SKM-1 treated with dmso at 0.1 percent for 144 hours (cell line): ENCODE measurements around the gene ZNF322.

Experiments
- DNase-seq: peaks from one replicate; lab custom pipeline; 2025; ENCODE audit not compliant: unreplicated experiment; lab: John Stamatoyannopoulos, UW

Gene ZNF322

GRCh38 chr6:26592649-26593048 lies 66.9 kb downstream of the ZNF322 start:
- DNase-seq: no peak

GRCh38 chr6:26588965-26589364 lies 70.6 kb downstream of the ZNF322 start:
- no peak for DNase-seq
